GM19240 (cell line): ENCODE measurements around the gene NPFF.
A peak's percentile ranks its signal among the peaks of the same experiment; 100 is the strongest.

Experiments
- DNase-seq: peaks from one replicate; pipeline ENCODE4 v3.0.0; 2011; ENCODE audit warnings: low spot score; ENCODE audit not compliant: insufficient read length

NPFF gene

GRCh38 chr12:53514628-53515290, 7.5 kb upstream of the NPFF start:
- DNase-seq = no peak

- DNase-seq = no peak
Measured at GRCh38 chr12:53513712-53514410, 6.6 kb upstream of the NPFF start.

GRCh38 chr12:53510181-53510812, 3.0 kb upstream of the NPFF start:
- DNase-seq = no peak

- peak; percentile 61 for DNase-seq
Measured at GRCh38 chr12:53508534-53509170, 1.4 kb upstream of the NPFF start.

- no peak for DNase-seq
Measured at GRCh38 chr12:53507603-53507885, 260 bp upstream of the NPFF start.

GRCh38 chr12:53506450-53506785, 866 bp downstream of the NPFF start:
- DNase-seq = no peak

GRCh38 chr12:53505555-53506449, 1.5 kb downstream of the NPFF start:
- DNase-seq = no peak

GRCh38 chr12:53505086-53505485, 2.2 kb downstream of the NPFF start:
- DNase-seq = no peak

GRCh38 chr12:53504004-53504920, 3.0 kb downstream of the NPFF start:
- DNase-seq = no peak

- DNase-seq = no peak
Measured at GRCh38 chr12:53502983-53503728, 4.1 kb downstream of the NPFF start.

- no peak for DNase-seq
Measured at GRCh38 chr12:53502331-53502730, 5.0 kb downstream of the NPFF start.

GRCh38 chr12:53501615-53502181, 5.6 kb downstream of the NPFF start:
- no peak for DNase-seq

GRCh38 chr12:53500776-53501614, 6.3 kb downstream of the NPFF start, which contains the start of gene TARBP2:
Gene TARBP2, plus strand, starts transcription at chr12:53501283. Its CDS starts 126 bp downstream, at chr12:53501409.
- DNase-seq = peak; percentile 71

- DNase-seq = no peak
Measured at GRCh38 chr12:53500142-53500775, 7.0 kb downstream of the NPFF start.

- DNase-seq = no peak
Measured at GRCh38 chr12:53499266-53500141, 7.8 kb downstream of the NPFF start, which contains the start of gene MAP3K12. Gene MAP3K12, minus strand, starts transcription at chr12:53499458. Its CDS starts 12,067 bp downstream, at chr12:53487391.

GRCh38 chr12:53498235-53498630, 9.1 kb downstream of the NPFF start:
- DNase-seq = no peak

GRCh38 chr12:53497461-53497860, 9.8 kb downstream of the NPFF start:
- DNase-seq = no peak
